Gastroesophageal sphincter (tissue), 4 donors: ENCODE measurements around the gene PTCD1. TPM values are rescaled to one million over a fixed set of nuclear protein-coding genes. Genes with fewer than 3 reads are reported as not detected.
"Not testable (repeated sequence)": the region's sequence is repeated elsewhere in the genome, so short reads cannot be mapped to it uniquely, and the experiment has no call there.

Experiments used
- ATAC-seq: fragments of 150-250 bp; one replicate; pipeline ENCODE4 v1.9.1; 2016; ENCODE audit warnings: mild to moderate bottlenecking, moderate library complexity
- H3K27ac ChIP-seq, 4 donors: fragments of 200-600 bp; sonication (generic) in 3 of 4; 1 replicate in 3 of 4; 2 replicates in 1 of 4; pipeline ENCODE4 v1.5.1; 2016 to 2019
- H3K27me3 ChIP-seq: fragments of 200-600 bp; sonication (generic); one replicate; pipeline ENCODE4 v1.5.1; 2019
- H3K36me3 ChIP-seq, 2 donors: fragments of 200-600 bp; sonication (generic); one replicate each; pipeline ENCODE4 v1.5.1; 2019; ENCODE audit warnings: control low read depth in 1 of 2
- H3K4me1 ChIP-seq, 3 donors: fragments of 200-600 bp; sonication (generic); 1 replicate in 2 of 3; 2 replicates in 1 of 3; pipeline ENCODE4 v1.5.1; 2016 to 2019; ENCODE audit warnings: control low read depth in 2 of 3
- H3K4me3 ChIP-seq, 2 donors: fragments of 200-600 bp; sonication (generic); one replicate each; pipeline ENCODE4 v1.5.1; 2019; ENCODE audit warnings: mild to moderate bottlenecking in 1 of 2, moderate library complexity in 1 of 2
- H3K9me3 ChIP-seq, 3 donors: fragments of 200-600 bp; sonication (generic); one replicate each; pipeline ENCODE4 v1.5.1; 2017 to 2019; ENCODE audit warnings: control low read depth in 2 of 3
- EP300 ChIP-seq: sonication (generic); formaldehyde crosslinking; IDR thresholded peaks from one replicate; pipeline ENCODE4 v1.6.1; 2017; ENCODE audit warnings: antibody characterized with exemption, mild to moderate bottlenecking
- POLR2A ChIP-seq, 2 donors: fragments of 450-650 bp; IDR thresholded peaks; one replicate each; pipeline ENCODE4 v1.6.1; 2017; ENCODE audit warnings: antibody characterized with exemption in 2 of 2, mild to moderate bottlenecking in 2 of 2, moderate library complexity in 1 of 2
- POLR2AphosphoS5 ChIP-seq: sonication (generic); formaldehyde crosslinking; IDR thresholded peaks from one replicate; pipeline ENCODE4 v1.6.1; 2017; ENCODE audit warnings: antibody characterized with exemption
- WGBS, 2 donors: methylation state at CpG; one replicate each; pipeline ENCODE4 v1.1.5; 2018; ENCODE audit warnings: low coverage in 1 of 2; 5-methylcytosine and 5-hydroxymethylcytosine counted together
- total RNA-seq, 4 donors: library from RNA; depleted of rRNA; stranded (reverse); fragments of >200 nt; gene quantifications; one replicate each; pipeline ENCODE4 v1.1.0, GENCODE V29; 2016
- TF ChIP-seq, protein P1 (sequence below), 4 experiments: fragments of 200-600 bp in 2 of 4; fragments of 450-650 bp in 2 of 4; sonication (generic) in 1 of 4; IDR thresholded peaks; one replicate each; pipeline ENCODE4 v1.5.1; 2017 to 2019; ENCODE audit warnings: antibody characterized with exemption in 4 of 4, mild to moderate bottlenecking in 2 of 4, moderate library complexity in 2 of 4

PTCD1 gene
- total RNA-seq, 4 donors from 2014 or later: 6.2 to 10.8 (median 7.3) TPM

DNA sequence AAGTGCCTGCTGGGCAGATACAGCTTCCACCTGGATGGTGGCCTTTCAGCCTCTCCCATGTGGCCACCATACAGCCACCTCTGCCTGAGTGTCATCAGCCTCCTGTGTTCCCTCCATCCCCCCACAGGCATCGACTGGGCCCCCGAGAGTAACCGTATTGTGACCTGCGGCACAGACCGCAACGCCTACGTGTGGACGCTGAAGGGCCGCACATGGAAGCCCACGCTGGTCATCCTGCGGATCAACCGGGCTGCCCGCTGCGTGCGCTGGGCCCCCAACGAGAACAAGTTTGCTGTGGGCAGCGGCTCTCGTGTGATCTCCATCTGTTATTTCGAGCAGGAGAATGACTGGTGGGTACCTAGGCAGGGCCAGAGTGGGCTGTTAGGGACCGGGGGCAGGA is 50.7 kb downstream of the PTCD1 start:
- ATAC-seq: no peak
- 100% methylated on average over 1 of the region's 20 CpGs; no CpG with 5 or more reads in 1 of the 2 donors for WGBS, 2 donors

DNA sequence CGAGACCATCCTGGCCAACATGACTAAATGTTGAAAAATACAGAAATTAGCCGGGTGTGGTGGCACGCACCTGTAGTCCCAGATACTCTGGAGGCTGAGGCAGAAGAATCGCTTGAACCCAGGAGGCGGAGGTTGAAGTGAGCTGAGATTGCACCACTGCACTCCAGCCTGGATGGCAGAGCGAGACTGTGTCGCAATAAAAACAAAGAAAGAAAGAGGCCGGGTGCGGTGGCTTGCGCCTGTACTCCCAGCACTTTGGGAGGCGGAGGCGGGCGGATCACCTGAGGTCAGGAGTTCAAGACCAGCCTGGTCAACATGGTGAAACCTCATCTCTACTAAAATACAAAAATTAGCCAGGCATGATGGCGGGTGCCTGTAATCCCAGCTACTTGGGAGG is 51.4 kb downstream of the PTCD1 start:
- ATAC-seq, H3K9me3 ChIP-seq, H3K4me3 ChIP-seq, H3K27me3 ChIP-seq, H3K4me1 ChIP-seq, H3K27ac ChIP-seq: not testable (repeated sequence)
- peaks cover 0 to 79% of the 10 kb centered on the region in 2 donors for H3K36me3 ChIP-seq
- WGBS, 2 donors: 98 to 100% methylated on average over 2 to 6 of the region's 14 CpGs

More for the DNA sequence above, 50.7 kb downstream of the PTCD1 start:
- TF ChIP-seq, protein P1, sequence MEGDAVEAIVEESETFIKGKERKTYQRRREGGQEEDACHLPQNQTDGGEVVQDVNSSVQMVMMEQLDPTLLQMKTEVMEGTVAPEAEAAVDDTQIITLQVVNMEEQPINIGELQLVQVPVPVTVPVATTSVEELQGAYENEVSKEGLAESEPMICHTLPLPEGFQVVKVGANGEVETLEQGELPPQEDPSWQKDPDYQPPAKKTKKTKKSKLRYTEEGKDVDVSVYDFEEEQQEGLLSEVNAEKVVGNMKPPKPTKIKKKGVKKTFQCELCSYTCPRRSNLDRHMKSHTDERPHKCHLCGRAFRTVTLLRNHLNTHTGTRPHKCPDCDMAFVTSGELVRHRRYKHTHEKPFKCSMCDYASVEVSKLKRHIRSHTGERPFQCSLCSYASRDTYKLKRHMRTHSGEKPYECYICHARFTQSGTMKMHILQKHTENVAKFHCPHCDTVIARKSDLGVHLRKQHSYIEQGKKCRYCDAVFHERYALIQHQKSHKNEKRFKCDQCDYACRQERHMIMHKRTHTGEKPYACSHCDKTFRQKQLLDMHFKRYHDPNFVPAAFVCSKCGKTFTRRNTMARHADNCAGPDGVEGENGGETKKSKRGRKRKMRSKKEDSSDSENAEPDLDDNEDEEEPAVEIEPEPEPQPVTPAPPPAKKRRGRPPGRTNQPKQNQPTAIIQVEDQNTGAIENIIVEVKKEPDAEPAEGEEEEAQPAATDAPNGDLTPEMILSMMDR (IDR thresholded peaks at IDR 0.05): no peak
- Histone ChIP-seq H3K27ac (no peak overlapping the region), H3K9me3 (no peaks in the 10 kb centered on the region), H3K36me3 (peaks cover 0 to 79% of the 10 kb centered on the region in 2 donors), H3K4me3 (no peak overlapping the region), H3K27me3 (no peaks in the 10 kb centered on the region), H3K4me1 (peaks cover 0 to 12% (median 6%) of the 10 kb centered on the region in 3 donors)

DNA sequence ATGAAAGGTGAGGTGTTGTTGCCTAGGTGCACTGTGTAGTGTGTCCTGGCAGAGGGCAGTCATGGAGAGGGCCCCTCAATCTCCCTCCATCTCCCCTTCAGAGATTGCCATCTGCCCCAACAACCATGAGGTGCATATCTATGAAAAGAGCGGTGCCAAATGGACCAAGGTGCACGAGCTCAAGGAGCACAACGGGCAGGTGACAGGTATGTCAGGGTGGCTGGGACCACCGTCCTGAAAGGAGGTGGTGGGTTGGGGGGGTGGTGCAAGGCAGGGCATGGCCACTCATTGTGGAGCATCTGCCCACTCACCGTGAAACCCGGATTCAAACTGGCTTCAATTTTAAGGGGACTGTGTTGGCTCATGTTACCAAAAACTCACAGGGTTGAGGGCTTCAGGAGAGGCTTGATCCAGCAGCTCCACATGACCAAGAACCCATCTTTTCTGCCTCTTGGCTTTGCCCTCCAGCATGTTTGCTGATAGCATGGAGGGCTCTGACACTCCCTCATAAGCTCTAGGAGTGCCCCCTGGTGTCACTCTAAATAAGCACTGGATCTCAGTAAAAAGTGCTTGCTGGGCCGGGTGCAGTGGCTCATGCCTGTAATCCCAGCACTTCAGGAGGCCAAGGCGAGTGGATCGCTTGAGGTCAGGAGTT is 51.9 kb downstream of the PTCD1 start:
- TF ChIP-seq, protein P1 (IDR thresholded peaks at IDR 0.05): peak in 1 of 4 experiments; percentile 23
- no peak for TF ChIP-seq POLR2A (IDR thresholded peaks at IDR 0.05)
- H3K36me3 ChIP-seq: peaks cover 0 to 74% of the 10 kb centered on the region in 2 donors
- H3K9me3 ChIP-seq: no peaks in the 10 kb centered on the region
- H3K27me3 ChIP-seq: no peaks in the 10 kb centered on the region
- H3K4me3 ChIP-seq: no peak overlapping the region
- H3K27ac ChIP-seq: no peak overlapping the region
- no peak for ATAC-seq
- WGBS, 2 donors: 100% methylated on average over 4 of the region's 9 CpGs; no CpG with 5 or more reads in 1 of the 2 donors
- H3K4me1 ChIP-seq: peaks cover 0 to 5% (median 1%) of the 10 kb centered on the region in 3 donors

DNA sequence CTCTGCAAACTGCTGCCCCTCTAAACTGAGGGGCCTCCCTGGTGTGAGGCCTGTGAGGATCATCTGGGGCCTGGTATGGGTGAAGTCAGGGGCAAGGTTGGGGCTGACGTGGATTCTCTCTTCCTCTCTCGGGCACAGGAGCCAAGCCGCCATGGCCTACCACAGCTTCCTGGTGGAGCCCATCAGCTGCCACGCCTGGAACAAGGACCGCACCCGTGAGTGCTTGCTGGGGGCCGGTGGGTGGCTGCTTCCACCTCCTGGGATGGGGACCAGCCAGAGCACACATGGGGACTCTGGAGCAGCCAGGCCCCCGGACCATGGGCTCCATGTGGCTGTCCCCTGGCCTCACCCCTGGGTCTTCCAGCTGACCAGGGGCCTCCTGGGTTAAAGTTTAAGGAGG is 53.0 kb downstream of the PTCD1 start:
- H3K27me3 ChIP-seq: no peaks in the 10 kb centered on the region
- WGBS, 2 donors: 94% methylated on average over 3 of the region's 8 CpGs; no CpG with 5 or more reads in 1 of the 2 donors
- no peak overlapping the region for H3K4me3 ChIP-seq
- H3K36me3 ChIP-seq: peaks cover 0 to 62% of the 10 kb centered on the region in 2 donors
- peaks cover 0 to 16% (median 13%) of the 10 kb centered on the region in 3 donors for H3K4me1 ChIP-seq
- TF ChIP-seq POLR2AphosphoS5 (no peak), EP300 (no peak), POLR2A (IDR thresholded peaks at IDR 0.05) (no peak)
- TF ChIP-seq, protein P1 (IDR thresholded peaks at IDR 0.05): no peak
- H3K27ac ChIP-seq: peak overlapping the region in 1 of 4 donors; percentile 25
- no peaks in the 10 kb centered on the region for H3K9me3 ChIP-seq
- ATAC-seq: peak; percentile 18

DNA sequence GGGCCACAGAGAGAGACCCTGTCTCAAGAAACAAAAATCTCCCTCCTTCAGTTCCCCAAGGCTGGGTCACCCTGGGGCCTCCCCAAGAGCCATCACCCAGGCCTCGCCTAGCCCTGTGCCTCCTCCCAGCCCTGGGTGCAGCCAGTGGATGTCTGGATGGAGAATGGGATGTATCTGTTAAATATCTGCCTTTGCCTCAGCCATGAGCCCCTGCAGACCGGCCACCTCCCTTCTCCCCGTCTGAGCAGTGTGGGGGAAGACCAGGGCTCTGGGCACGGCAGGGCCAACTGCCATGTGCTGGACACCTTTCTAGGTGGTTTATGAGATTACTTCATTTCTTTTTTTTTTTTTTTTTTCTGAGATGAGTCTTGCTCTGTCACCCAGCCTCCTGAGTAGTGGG is 54.1 kb downstream of the PTCD1 start:
- Histone ChIP-seq H3K9me3 (no peaks in the 10 kb centered on the region), H3K4me1 (peaks cover 0 to 27% (median 23%) of the 10 kb centered on the region in 3 donors), H3K36me3 (peaks cover 0 to 52% of the 10 kb centered on the region in 2 donors), H3K27ac (no peak overlapping the region), H3K4me3 (no peak overlapping the region), H3K27me3 (no peaks in the 10 kb centered on the region)
- 100% methylated on average over 1 of the region's 4 CpGs; no CpG with 5 or more reads in 1 of the 2 donors for WGBS, 2 donors
- no peak for ATAC-seq
- TF ChIP-seq POLR2AphosphoS5 (no peak), POLR2A (IDR thresholded peaks at IDR 0.05) (no peak), EP300 (no peak)
- TF ChIP-seq, protein P1 (IDR thresholded peaks at IDR 0.05): no peak
